Measurements from ENCODE around the gene SGSM1.
"Not testable (repeated sequence)": the region's sequence is repeated elsewhere in the genome, so short reads cannot be mapped to it uniquely, and the experiment has no call there.

The SGSM1 gene

GRCh38 chr22:24887260-24887659, 81.2 kb downstream of the SGSM1 start:
- Histone ChIP-seq H3K36me3 (no peaks in the 10 kb centered on the region), H3K9me3 (no peaks in the 10 kb centered on the region), H3K4me3 (ENCODE audit: low read depth, low read length) (no peak overlapping the region), H3K4me1 (no peaks in the 10 kb centered on the region), H3K27me3 (no peaks in the 10 kb centered on the region)
- no peak for DNase-seq
- TF ChIP-seq, protein P1, sequence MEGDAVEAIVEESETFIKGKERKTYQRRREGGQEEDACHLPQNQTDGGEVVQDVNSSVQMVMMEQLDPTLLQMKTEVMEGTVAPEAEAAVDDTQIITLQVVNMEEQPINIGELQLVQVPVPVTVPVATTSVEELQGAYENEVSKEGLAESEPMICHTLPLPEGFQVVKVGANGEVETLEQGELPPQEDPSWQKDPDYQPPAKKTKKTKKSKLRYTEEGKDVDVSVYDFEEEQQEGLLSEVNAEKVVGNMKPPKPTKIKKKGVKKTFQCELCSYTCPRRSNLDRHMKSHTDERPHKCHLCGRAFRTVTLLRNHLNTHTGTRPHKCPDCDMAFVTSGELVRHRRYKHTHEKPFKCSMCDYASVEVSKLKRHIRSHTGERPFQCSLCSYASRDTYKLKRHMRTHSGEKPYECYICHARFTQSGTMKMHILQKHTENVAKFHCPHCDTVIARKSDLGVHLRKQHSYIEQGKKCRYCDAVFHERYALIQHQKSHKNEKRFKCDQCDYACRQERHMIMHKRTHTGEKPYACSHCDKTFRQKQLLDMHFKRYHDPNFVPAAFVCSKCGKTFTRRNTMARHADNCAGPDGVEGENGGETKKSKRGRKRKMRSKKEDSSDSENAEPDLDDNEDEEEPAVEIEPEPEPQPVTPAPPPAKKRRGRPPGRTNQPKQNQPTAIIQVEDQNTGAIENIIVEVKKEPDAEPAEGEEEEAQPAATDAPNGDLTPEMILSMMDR (IDR thresholded peaks at IDR 0.05; ENCODE audit: low read depth, low read length) = no peak

DNA sequence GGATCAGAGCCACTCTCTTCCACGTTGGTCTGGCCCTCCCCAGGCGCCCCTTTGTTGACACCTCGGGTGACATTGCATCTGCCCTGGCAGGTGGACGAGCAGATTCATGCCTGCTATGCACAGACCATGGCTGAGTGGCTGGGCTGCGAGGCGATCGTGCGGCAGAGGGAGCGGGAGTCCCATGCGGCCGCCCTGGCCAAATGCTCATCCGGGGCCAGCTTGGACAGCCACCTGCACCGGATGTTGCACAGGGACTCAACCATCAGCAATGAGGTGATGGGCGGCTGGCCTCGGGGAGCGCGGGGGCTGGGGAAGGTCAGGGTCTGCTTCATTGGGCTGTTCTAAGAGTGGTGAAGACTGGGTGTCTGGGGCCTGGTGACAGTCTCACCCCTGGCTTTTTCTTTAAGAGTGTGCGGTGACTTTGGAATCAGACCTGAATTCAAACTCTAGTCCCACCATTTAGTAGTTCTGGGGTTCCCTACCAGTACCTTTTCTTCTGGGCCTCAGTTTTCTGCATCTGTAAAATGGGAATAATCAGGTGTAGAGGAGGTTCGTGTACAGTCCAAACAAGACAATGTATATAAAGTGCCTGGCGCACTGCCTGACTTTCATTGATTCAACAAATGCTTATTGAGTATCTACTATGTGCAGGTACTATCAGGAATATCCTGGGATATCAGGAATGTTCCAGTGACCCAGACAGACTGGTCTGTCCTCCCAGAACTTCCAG, 87.5 kb downstream of the SGSM1 start:
- TF ChIP-seq, protein P1 (IDR thresholded peaks at IDR 0.05; ENCODE audit: low read depth, low read length) = no peak
- H3K4me3 ChIP-seq (ENCODE audit: low read depth, low read length) = no peak overlapping the region
- H3K27me3 ChIP-seq = no peaks in the 10 kb centered on the region
- no peaks in the 10 kb centered on the region for H3K9me3 ChIP-seq
- DNase-seq = no peak
- H3K4me1 ChIP-seq = peaks cover 3% of the 10 kb centered on the region; the same call in 1 of the 2 replicates
- H3K36me3 ChIP-seq = no peaks in the 10 kb centered on the region

DNA sequence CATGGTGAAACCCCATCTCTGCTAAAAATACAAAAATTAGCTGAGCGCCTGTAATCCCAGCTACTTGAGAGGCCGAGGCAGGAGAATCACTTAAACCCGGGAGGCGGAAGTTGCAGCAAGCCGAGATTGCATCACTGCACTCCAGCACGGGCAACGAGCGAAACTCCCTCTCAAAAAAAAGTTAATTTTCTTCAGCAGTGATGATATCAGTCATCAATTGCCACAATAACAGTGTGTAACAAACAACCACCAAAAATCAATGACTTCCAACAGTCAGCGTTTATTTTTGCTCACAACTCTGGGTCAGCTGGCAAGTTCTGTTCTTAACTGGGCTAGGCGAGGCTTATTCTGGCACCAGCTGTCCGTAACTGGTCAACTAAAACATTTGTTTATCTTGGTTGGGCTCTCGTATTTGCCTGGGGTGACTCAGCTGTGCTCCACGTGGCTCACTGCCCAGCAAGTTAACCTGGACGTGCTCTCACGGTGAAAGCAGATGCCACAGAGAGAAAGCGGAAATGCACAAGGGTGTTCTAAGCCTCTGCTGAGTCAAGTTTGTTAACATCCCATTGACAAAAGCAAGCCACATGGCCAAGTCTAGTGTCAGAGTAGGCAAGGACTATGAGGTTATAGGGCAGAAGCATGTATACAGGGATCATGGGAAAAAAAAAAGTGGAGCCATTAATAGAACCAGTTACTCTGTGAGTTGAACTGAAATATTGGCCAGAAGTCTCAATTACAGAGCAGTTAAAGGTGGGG, 88.4 kb downstream of the SGSM1 start:
- Histone ChIP-seq H3K4me1 (peaks cover 3% of the 10 kb centered on the region; the same call in 1 of the 2 replicates), H3K27me3 (no peaks in the 10 kb centered on the region), H3K9me3 (no peaks in the 10 kb centered on the region), H3K4me3 (ENCODE audit: low read depth, low read length) (peak overlapping the region; percentile 21), H3K36me3 (no peaks in the 10 kb centered on the region)
- DNase-seq = peak; percentile 86
- TF ChIP-seq, protein P1 (IDR thresholded peaks at IDR 0.05; ENCODE audit: low read depth, low read length) = no peak

DNA sequence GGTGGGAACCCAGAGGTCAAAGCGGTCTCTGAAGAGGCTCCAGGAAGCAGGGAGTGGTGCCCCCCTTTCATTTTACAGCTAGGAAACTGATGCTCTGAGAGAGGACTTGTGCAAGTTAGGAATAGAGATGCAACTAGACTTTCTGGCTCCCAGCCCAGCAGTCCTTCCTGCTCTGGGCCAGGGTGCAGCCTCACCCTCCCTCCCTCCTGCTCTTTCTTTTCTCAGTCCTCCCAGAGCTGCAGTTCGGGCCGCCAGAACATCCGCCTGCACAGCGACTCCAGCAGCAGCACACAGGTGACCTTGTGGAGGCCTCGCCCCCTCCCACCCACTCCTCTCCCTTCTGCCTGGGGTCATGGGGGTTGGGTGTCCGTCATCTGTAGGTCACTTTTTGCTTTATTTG, 89.0 kb downstream of the SGSM1 start:
- peaks cover 3% of the 10 kb centered on the region; the same call in 1 of the 2 replicates for H3K4me1 ChIP-seq
- H3K27me3 ChIP-seq = no peaks in the 10 kb centered on the region
- no peaks in the 10 kb centered on the region for H3K36me3 ChIP-seq
- H3K9me3 ChIP-seq = no peaks in the 10 kb centered on the region
- peak; percentile 85 for DNase-seq
- TF ChIP-seq, protein P1 (IDR thresholded peaks at IDR 0.05; ENCODE audit: low read depth, low read length) = no peak
- peak overlapping the region; percentile 21 for H3K4me3 ChIP-seq (ENCODE audit: low read depth, low read length)

- no peak overlapping the region for H3K4me3 ChIP-seq (ENCODE audit: low read depth, low read length)
- peaks cover 4% of the 10 kb centered on the region for H3K36me3 ChIP-seq
- H3K27me3 ChIP-seq = no peaks in the 10 kb centered on the region
- no peak for DNase-seq
- H3K4me1 ChIP-seq = no peaks in the 10 kb centered on the region
- H3K9me3 ChIP-seq = no peaks in the 10 kb centered on the region; the same call in 1 of the 2 replicates
- TF ChIP-seq, protein P1 (IDR thresholded peaks at IDR 0.05; ENCODE audit: low read depth, low read length) = no peak
Observed at GRCh38 chr22:24901448-24901847, 95.4 kb downstream of the SGSM1 start.

DNA sequence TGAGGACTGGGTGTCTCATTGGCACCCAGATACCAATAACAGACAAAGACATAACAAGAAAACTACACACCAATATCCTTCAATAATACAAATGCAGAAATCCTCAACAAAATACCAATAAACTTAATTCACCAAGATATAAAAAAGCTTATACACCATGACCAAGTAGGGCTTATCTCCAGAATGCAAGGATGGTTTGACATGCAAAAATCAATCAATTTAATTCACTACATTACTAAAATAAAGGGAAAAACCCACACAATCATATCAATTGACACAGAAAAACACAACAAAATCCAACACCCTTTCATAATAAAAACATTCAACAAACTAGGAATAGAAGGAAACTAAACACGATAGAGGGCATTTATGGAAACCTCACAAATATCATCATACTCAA, 99.9 kb downstream of the SGSM1 start:
- DNase-seq = no peak
- TF ChIP-seq, protein P1 (IDR thresholded peaks at IDR 0.05; ENCODE audit: low read depth, low read length) = no peak
- no peaks in the 10 kb centered on the region; the same call in 1 of the 2 replicates for H3K9me3 ChIP-seq
- no peaks in the 10 kb centered on the region for H3K4me1 ChIP-seq
- H3K36me3 ChIP-seq = peaks cover 4% of the 10 kb centered on the region
- H3K27me3 ChIP-seq = no peaks in the 10 kb centered on the region
- no peak overlapping the region for H3K4me3 ChIP-seq (ENCODE audit: low read depth, low read length)

DNA sequence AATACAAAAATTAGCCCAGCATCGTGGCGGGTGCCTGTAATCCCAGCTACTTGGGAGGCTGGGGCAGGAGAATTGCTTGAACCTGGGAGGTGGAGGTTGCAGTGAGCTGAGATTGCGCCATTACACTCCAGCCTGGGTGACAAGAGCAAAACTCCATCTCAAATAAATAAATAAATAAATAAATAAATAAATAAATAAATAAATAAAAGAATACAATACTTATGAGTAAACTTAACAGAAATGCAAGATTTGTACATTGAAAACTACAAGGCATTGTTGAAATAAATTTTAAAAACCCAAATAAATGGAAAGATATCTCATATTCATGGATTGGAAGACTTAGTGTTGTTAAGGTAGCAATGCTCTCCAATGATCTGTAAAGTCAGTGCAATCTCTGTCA, 101.1 kb downstream of the SGSM1 start:
- not testable (repeated sequence) for H3K36me3 ChIP-seq; DNase-seq; H3K4me3 ChIP-seq (ENCODE audit: low read depth, low read length); H3K9me3 ChIP-seq; H3K27me3 ChIP-seq; H3K4me1 ChIP-seq
